ENCODE data around the gene HDHD5. TPM values are rescaled to one million over a fixed set of nuclear protein-coding genes. Genes with fewer than 3 reads are reported as not detected.

HDHD5 gene
- total and polyA plus RNA-seq, 4 donors, result 16.7 to 49.2 (median 27.8) TPM

DNA sequence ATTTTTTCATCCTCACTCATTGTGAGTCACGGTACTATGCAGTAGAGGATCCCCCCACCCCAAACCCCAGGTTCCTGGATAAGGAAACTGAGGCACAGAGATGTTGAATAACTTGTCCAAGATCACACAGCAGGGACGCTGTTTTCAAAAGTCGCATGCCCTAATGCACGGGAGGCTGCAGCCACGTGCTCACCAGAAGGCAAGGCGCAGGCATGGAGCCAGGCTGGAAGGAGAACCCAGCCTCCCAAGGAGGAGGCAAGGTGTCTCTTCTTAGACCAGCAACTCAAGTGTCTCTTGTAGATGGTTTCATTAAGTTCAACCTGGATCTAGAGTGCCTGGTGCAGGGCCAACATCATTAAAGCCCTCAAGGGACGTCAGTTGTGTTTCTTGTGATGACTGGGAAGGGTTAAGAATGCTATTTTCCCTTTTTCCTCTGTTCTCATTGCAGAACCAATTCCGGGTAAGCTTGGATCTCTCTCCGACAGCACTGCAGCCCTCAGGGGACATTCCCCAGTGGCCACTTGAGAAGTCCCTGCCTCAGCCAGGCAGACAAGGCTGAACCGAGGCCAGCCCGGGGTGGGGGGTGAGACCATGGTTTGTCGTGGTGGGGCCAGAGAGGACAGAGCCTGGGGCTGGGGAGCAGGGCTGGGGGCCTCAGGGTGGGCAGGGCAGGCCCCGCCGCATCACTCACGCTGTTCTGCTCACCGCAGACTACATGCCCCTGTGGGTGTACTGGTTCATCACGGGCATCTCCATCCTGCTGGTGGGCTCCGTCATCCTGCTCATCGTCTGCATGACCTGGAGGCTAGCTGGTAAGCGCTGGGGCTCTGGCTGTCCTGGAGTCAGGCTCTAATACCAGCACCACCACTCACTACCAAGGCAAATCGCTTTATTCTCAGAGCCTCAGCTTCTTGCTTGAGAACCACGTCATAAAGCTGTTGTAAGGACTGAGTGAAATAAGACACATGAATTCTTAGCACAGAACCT is 53.6 kb downstream of the HDHD5 start:
- no peak overlapping the region for H3K4me3 ChIP-seq
- TF ChIP-seq, protein P1, sequence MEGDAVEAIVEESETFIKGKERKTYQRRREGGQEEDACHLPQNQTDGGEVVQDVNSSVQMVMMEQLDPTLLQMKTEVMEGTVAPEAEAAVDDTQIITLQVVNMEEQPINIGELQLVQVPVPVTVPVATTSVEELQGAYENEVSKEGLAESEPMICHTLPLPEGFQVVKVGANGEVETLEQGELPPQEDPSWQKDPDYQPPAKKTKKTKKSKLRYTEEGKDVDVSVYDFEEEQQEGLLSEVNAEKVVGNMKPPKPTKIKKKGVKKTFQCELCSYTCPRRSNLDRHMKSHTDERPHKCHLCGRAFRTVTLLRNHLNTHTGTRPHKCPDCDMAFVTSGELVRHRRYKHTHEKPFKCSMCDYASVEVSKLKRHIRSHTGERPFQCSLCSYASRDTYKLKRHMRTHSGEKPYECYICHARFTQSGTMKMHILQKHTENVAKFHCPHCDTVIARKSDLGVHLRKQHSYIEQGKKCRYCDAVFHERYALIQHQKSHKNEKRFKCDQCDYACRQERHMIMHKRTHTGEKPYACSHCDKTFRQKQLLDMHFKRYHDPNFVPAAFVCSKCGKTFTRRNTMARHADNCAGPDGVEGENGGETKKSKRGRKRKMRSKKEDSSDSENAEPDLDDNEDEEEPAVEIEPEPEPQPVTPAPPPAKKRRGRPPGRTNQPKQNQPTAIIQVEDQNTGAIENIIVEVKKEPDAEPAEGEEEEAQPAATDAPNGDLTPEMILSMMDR (IDR thresholded peaks at IDR 0.05; ENCODE audit: control extremely low read depth, extremely low read depth), result no peak
- no peaks in the 10 kb centered on the region for H3K9me3 ChIP-seq (ENCODE audit: control insufficient read depth in 4 of 4, insufficient read depth in 3 of 4, low read length in 3 of 4)
- peaks cover 2 to 74% (median 10%) of the 10 kb centered on the region in 4 donors for H3K36me3 ChIP-seq (ENCODE audit: control insufficient read depth in 4 of 4, insufficient read depth in 4 of 4, low read length in 4 of 4)
- H3K27ac ChIP-seq (ENCODE audit: low read depth in 1 of 2, low read length in 1 of 2), result no peak overlapping the region
- ATAC-seq (ENCODE audit: insufficient read depth, low FRiP score) (no peak), DNase-seq (no peak)
- H3K27me3 ChIP-seq (ENCODE audit: control insufficient read depth in 3 of 3, insufficient read depth in 3 of 3, low read length in 2 of 3), result no peaks in the 10 kb centered on the region
- H3K9ac ChIP-seq (ENCODE audit: insufficient read depth in 1 of 2, low read length in 2 of 2), result no peak overlapping the region
- H3K4me1 ChIP-seq (ENCODE audit: control insufficient read depth in 5 of 5, insufficient read depth in 5 of 5, low read length in 5 of 5), result peaks cover 0 to 9% (median 0%) of the 10 kb centered on the region in 5 donors
- WGBS, 2 donors, result 83 to 84% methylated on average over 22 of the region's 22 CpGs

DNA sequence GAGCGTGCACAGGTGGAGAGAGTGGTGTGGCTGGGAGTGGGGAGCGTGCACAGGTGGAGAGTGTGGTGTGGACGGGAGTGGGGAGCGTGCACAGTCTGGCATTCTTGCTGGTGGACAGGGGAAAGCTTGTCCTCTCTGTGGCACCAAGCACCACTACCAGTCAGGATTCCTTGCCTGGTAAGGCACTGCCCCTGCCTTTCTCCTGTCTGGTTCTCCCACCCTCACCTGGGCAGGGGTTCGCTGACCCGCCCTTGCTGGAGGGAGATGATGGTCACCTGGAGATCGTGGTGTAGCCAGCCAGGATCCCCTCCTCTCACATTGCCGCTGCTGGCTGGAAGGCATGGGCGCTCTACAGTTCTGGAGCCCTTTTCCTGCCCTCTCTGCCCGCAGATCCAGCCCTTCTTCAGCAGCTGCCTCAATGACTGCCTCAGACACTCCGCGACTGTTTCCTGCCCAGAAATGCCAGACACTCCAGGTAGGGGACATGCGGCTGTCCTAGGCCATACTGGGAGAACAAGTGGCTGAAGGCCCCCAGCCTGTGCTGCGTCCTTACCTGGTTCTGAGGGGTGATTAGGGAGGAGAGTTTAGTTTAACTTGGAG is 54.6 kb downstream of the HDHD5 start:
- Histone ChIP-seq H3K4me3 (no peak overlapping the region), H3K36me3 (ENCODE audit: control insufficient read depth in 4 of 4, insufficient read depth in 4 of 4, low read length in 4 of 4) (peaks cover 5 to 78% (median 10%) of the 10 kb centered on the region in 4 donors), H3K27me3 (ENCODE audit: control insufficient read depth in 3 of 3, insufficient read depth in 3 of 3, low read length in 2 of 3) (no peaks in the 10 kb centered on the region), H3K4me1 (ENCODE audit: control insufficient read depth in 5 of 5, insufficient read depth in 5 of 5, low read length in 5 of 5) (peaks cover 0 to 9% (median 0%) of the 10 kb centered on the region in 5 donors), H3K27ac (ENCODE audit: low read depth in 1 of 2, low read length in 1 of 2) (no peak overlapping the region), H3K9ac (ENCODE audit: insufficient read depth in 1 of 2, low read length in 2 of 2) (no peak overlapping the region), H3K9me3 (ENCODE audit: control insufficient read depth in 4 of 4, insufficient read depth in 3 of 4, low read length in 3 of 4) (no peaks in the 10 kb centered on the region)
- DNase-seq (no peak), ATAC-seq (ENCODE audit: insufficient read depth, low FRiP score) (no peak)
- 78 to 84% methylated on average over 13 to 14 of the region's 14 CpGs for WGBS, 2 donors
- TF ChIP-seq, protein P1 (IDR thresholded peaks at IDR 0.05; ENCODE audit: control extremely low read depth, extremely low read depth), result no peak

DNA sequence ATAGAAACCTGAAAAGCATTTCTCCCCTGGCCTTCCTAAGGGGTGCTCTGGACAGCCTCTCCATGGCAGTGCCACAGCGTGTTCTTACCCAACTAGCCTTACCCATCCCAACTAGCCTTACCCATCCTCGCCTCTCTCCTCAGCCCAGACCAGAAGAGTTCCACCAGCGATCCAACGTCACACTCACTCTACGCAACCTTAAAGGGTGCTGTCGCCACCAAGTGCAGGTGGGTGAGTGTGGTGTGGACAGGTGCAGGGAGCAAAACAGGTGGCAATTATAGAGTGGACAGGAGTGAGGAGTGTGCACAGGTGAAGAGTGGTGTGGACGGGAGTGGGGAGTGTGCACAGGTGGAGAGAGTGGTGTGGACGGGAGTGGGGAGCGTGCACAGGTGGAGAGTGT is 55.7 kb downstream of the HDHD5 start:
- Histone ChIP-seq H3K9ac (ENCODE audit: insufficient read depth in 1 of 2, low read length in 2 of 2) (no peak overlapping the region), H3K27me3 (ENCODE audit: control insufficient read depth in 3 of 3, insufficient read depth in 3 of 3, low read length in 2 of 3) (no peaks in the 10 kb centered on the region), H3K4me3 (no peak overlapping the region), H3K27ac (ENCODE audit: low read depth in 1 of 2, low read length in 1 of 2) (no peak overlapping the region), H3K9me3 (ENCODE audit: control insufficient read depth in 4 of 4, insufficient read depth in 3 of 4, low read length in 3 of 4) (no peaks in the 10 kb centered on the region), H3K36me3 (ENCODE audit: control insufficient read depth in 4 of 4, insufficient read depth in 4 of 4, low read length in 4 of 4) (peaks cover 6 to 77% (median 12%) of the 10 kb centered on the region in 4 donors), H3K4me1 (ENCODE audit: control insufficient read depth in 5 of 5, insufficient read depth in 5 of 5, low read length in 5 of 5) (peaks cover 0 to 9% (median 0%) of the 10 kb centered on the region in 5 donors)
- ATAC-seq (ENCODE audit: insufficient read depth, low FRiP score), result no peak
- 94 to 96% methylated on average over 9 of the region's 9 CpGs for WGBS, 2 donors
- DNase-seq, result no peak
- TF ChIP-seq, protein P1 (IDR thresholded peaks at IDR 0.05; ENCODE audit: control extremely low read depth, extremely low read depth), result no peak
